Loucy (cell line): Measurements from ENCODE around the gene CYP24A1.

Experiments used
- H2AFZ ChIP-seq: fragments of 200-600 bp; sonication (generic); 2 replicates; pipeline ENCODE4 v1.6.0; 2016; ENCODE audit warnings: antibody characterized with exemption, mild to moderate bottlenecking, low read length, moderate library complexity
- H3F3A ChIP-seq: fragments of 200-600 bp; 2 replicates; pipeline ENCODE4 v1.6.0; 2016; ENCODE audit warnings: antibody characterized with exemption, low read depth, mild to moderate bottlenecking
- H3K27me3 ChIP-seq: fragments of 200-600 bp; sonication (generic); 2 replicates; pipeline ENCODE4 v1.6.1; 2014; ENCODE audit warnings: low read length, mild to moderate bottlenecking; ENCODE audit not compliant: insufficient read depth, poor library complexity, severe bottlenecking
- H3K36me3 ChIP-seq: fragments of 200-600 bp; sonication (generic); 2 replicates; pipeline ENCODE4 v1.6.1; 2016; ENCODE audit warnings: low read length; ENCODE audit not compliant: insufficient read depth
- H3K4me1 ChIP-seq: fragments of 200-600 bp; sonication (generic); 2 replicates; pipeline ENCODE4 v1.5.1; 2014; ENCODE audit warnings: low read length, mild to moderate bottlenecking; ENCODE audit not compliant: insufficient read depth, poor library complexity, severe bottlenecking
- H3K4me2 ChIP-seq: fragments of 200-600 bp; sonication (generic); 2 replicates; pipeline ENCODE4 v1.6.0; 2014; ENCODE audit warnings: antibody characterized with exemption, low read length, low read depth, mild to moderate bottlenecking; ENCODE audit not compliant: poor library complexity, severe bottlenecking
- H3K4me3 ChIP-seq: fragments of 200-600 bp; sonication (generic); 2 replicates; pipeline ENCODE4 v1.5.1; 2014; ENCODE audit warnings: low read length, mild to moderate bottlenecking, mixed read lengths; ENCODE audit not compliant: poor library complexity, severe bottlenecking
- H3K79me2 ChIP-seq: fragments of 200-600 bp; sonication (generic); 2 replicates; pipeline ENCODE4 v1.6.1; 2014; ENCODE audit warnings: low read length; ENCODE audit not compliant: insufficient read depth
- H3K9ac ChIP-seq: fragments of 200-600 bp; sonication (generic); 2 replicates; pipeline ENCODE4 v1.6.0; 2014; ENCODE audit warnings: mild to moderate bottlenecking, low read depth, low read length, moderate library complexity; ENCODE audit not compliant: poor library complexity, severe bottlenecking
- H3K9me2 ChIP-seq: fragments of 200-600 bp; sonication (generic); replicated peaks from 2 replicates; pipeline ENCODE4 v1.6.1; 2016; ENCODE audit warnings: low read depth, low read length, mixed read lengths
- H3K9me3 ChIP-seq: fragments of 200-600 bp; sonication (generic); 2 replicates; pipeline ENCODE4 v1.6.1; 2014; ENCODE audit warnings: mild to moderate bottlenecking, antibody characterized with exemption, low read length, low read depth; ENCODE audit not compliant: insufficient read depth
- H4K20me1 ChIP-seq: fragments of 200-600 bp; sonication (generic); 2 replicates; pipeline ENCODE4 v1.6.0; 2014; ENCODE audit warnings: antibody characterized with exemption, low read length, mild to moderate bottlenecking; ENCODE audit not compliant: insufficient read depth, poor library complexity, severe bottlenecking
- CTCF ChIP-seq: fragments of 200-600 bp; sonication (generic); conservative IDR thresholded peaks from 2 replicates; pipeline ENCODE4 v1.5.1; 2014; ENCODE audit warnings: mild to moderate bottlenecking, antibody characterized with exemption, low read length
- EZH2phosphoT487 ChIP-seq: fragments of 200-600 bp; IDR thresholded peaks from 2 replicates; pipeline ENCODE4 v1.6.1; 2018; ENCODE audit warnings: antibody characterized with exemption, mild to moderate bottlenecking, moderate library complexity, borderline replicate concordance

CYP24A1 gene

GRCh38 chr20:54140067-54140466 lies 33.7 kb downstream of the CYP24A1 start:
- TF ChIP-seq CTCF (no peak), EZH2phosphoT487 (no peak)
- peaks cover 10% of the 10 kb centered on the region for H3K27me3 ChIP-seq

GRCh38 chr20:54139188-54139587 lies 34.6 kb downstream of the CYP24A1 start:
- Histone ChIP-seq H3K27me3 (peaks cover 10% of the 10 kb centered on the region), H3K36me3 (no peaks in the 10 kb centered on the region), H3K9me3 (no peaks in the 10 kb centered on the region), H3K79me2 (no peaks in the 10 kb centered on the region), H3K4me2 (no peak overlapping the region), H3K4me3 (no peak overlapping the region), H3K9me2 (no peaks in the 10 kb centered on the region), H4K20me1 (no peaks in the 10 kb centered on the region), H2AFZ (no peak overlapping the region), H3K4me1 (no peaks in the 10 kb centered on the region), H3F3A (no peaks in the 10 kb centered on the region), H3K9ac (no peak overlapping the region)
- TF ChIP-seq CTCF: no peak
- no peak for TF ChIP-seq EZH2phosphoT487

More at GRCh38 chr20:54140067-54140466, 33.7 kb downstream of the CYP24A1 start:
- Histone ChIP-seq H3K4me1 (no peaks in the 10 kb centered on the region), H3K79me2 (no peaks in the 10 kb centered on the region), H3K36me3 (no peaks in the 10 kb centered on the region), H3K9ac (no peak overlapping the region), H3K4me2 (no peak overlapping the region), H3K4me3 (no peak overlapping the region), H4K20me1 (no peaks in the 10 kb centered on the region), H3K9me2 (no peaks in the 10 kb centered on the region), H3K9me3 (no peaks in the 10 kb centered on the region), H2AFZ (no peak overlapping the region), H3F3A (no peaks in the 10 kb centered on the region)

- H3K9me2 ChIP-seq: no peaks in the 10 kb centered on the region
Observed at GRCh38 chr20:54138427-54138826, 35.4 kb downstream of the CYP24A1 start.

More at GRCh38 chr20:54138427-54138826, 35.4 kb downstream of the CYP24A1 start:
- Histone ChIP-seq H3K27me3 (peaks cover 10% of the 10 kb centered on the region), H2AFZ (no peak overlapping the region), H3K4me1 (no peaks in the 10 kb centered on the region), H3K9ac (no peak overlapping the region), H4K20me1 (no peaks in the 10 kb centered on the region), H3K79me2 (no peaks in the 10 kb centered on the region), H3K4me2 (no peak overlapping the region), H3K36me3 (no peaks in the 10 kb centered on the region), H3K9me3 (no peaks in the 10 kb centered on the region), H3K4me3 (no peak overlapping the region), H3F3A (no peaks in the 10 kb centered on the region)
- TF ChIP-seq EZH2phosphoT487 (no peak), CTCF (no peak)
